ENCODE results near the gene TMEM45B.

The TMEM45B gene

GRCh38 chr11:129888451-129888850 lies 72.8 kb downstream of the TMEM45B start:
- Histone ChIP-seq H3K4me3 (ENCODE audit: low read depth, low read length) (no peak overlapping the region), H3K9me3 (ENCODE audit: control insufficient read depth, insufficient read depth, low read length) (no peaks in the 10 kb centered on the region), H3K36me3 (ENCODE audit: control insufficient read depth, insufficient read depth, low read length) (peaks cover 46% of the 10 kb centered on the region), H3K4me1 (ENCODE audit: control insufficient read depth, insufficient read depth, low read length) (no peaks in the 10 kb centered on the region), H3K9ac (ENCODE audit: low read depth, low read length) (no peak overlapping the region), H3K27me3 (ENCODE audit: control insufficient read depth, insufficient read depth, low read length) (no peaks in the 10 kb centered on the region)

GRCh38 chr11:129894278-129895125 lies 78.9 kb downstream of the TMEM45B start:
- Histone ChIP-seq H3K4me1 (ENCODE audit: control insufficient read depth, insufficient read depth, low read length) (peaks cover 6% of the 10 kb centered on the region), H3K4me3 (ENCODE audit: low read depth, low read length) (peak overlapping the region; percentile 90), H3K9ac (ENCODE audit: low read depth, low read length) (peak overlapping the region; percentile 72), H3K9me3 (ENCODE audit: control insufficient read depth, insufficient read depth, low read length) (no peaks in the 10 kb centered on the region), H3K27me3 (ENCODE audit: control insufficient read depth, insufficient read depth, low read length) (no peaks in the 10 kb centered on the region), H3K36me3 (ENCODE audit: control insufficient read depth, insufficient read depth, low read length) (peaks cover 10% of the 10 kb centered on the region)

DNA sequence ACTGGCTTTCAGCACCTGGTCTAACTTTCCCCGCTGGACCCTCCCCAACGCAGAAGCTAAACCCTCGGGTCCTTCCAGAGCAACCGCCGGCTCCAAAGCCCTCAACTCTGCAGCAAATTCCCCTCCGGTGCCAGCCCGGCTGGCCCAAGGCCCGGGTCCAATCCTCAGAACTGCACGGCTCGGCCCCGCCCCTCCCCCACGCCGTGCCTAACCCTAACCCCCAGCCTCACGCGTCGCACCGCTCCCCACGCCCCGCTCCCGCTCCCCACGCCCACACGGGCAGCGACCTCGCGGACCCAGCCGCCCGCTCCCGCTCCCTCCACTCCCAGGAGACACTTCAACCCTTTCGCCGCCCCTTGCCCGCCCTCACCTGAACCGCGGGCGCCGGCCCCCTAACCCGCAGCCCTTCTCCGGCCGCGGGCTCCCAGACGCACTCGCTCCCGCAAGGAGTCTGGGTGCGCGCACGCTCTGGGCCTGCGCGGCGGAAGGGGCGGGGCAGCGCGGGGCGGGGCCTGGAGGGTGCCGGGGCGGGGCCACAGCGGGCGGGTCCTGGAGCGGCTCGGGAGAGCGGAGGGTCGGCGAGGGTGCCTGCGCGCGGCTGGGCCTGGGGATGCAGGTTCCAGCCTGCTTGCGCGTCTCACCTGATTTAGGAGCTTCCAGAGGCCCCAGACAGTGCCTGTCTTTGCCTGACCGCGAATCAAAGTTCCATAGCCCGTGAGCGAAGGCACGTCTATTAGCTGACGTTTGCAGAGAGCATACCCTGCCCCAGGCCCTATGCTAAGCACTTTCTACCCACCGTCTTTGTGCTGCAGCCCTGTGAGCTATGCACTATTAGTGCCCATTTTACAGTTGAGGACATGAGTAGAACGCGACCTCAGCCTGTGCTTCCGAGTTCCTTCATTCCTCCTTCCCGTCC lies 79.7 kb downstream of the TMEM45B start, which contains the start of gene NFRKB:
Gene NFRKB, minus strand, starts transcription at position 453 of the 916 bp plus-strand sequence. CDS start 2,729 bp downstream, outside the sequence.
- Histone ChIP-seq H3K4me3 (ENCODE audit: low read depth, low read length) (peak within 1 kb of the TSS; percentile 90), H3K9me3 (ENCODE audit: control insufficient read depth, insufficient read depth, low read length) (no peaks in the 10 kb centered on the region), H3K36me3 (ENCODE audit: control insufficient read depth, insufficient read depth, low read length) (peaks cover 5% of the 10 kb centered on the region), H3K4me1 (ENCODE audit: control insufficient read depth, insufficient read depth, low read length) (peaks cover 6% of the 10 kb centered on the region), H3K9ac (ENCODE audit: low read depth, low read length) (peak within 1 kb of the TSS; percentile 72), H3K27me3 (ENCODE audit: control insufficient read depth, insufficient read depth, low read length) (no peaks in the 10 kb centered on the region)

GRCh38 chr11:129896062-129896461 lies 80.4 kb downstream of the TMEM45B start:
- Histone ChIP-seq H3K27me3 (ENCODE audit: control insufficient read depth, insufficient read depth, low read length) (no peaks in the 10 kb centered on the region), H3K9ac (ENCODE audit: low read depth, low read length) (peak overlapping the region; percentile 55), H3K36me3 (ENCODE audit: control insufficient read depth, insufficient read depth, low read length) (peaks cover 5% of the 10 kb centered on the region), H3K4me1 (ENCODE audit: control insufficient read depth, insufficient read depth, low read length) (peaks cover 6% of the 10 kb centered on the region), H3K9me3 (ENCODE audit: control insufficient read depth, insufficient read depth, low read length) (no peaks in the 10 kb centered on the region), H3K4me3 (ENCODE audit: low read depth, low read length) (peak overlapping the region; percentile 73)

DNA sequence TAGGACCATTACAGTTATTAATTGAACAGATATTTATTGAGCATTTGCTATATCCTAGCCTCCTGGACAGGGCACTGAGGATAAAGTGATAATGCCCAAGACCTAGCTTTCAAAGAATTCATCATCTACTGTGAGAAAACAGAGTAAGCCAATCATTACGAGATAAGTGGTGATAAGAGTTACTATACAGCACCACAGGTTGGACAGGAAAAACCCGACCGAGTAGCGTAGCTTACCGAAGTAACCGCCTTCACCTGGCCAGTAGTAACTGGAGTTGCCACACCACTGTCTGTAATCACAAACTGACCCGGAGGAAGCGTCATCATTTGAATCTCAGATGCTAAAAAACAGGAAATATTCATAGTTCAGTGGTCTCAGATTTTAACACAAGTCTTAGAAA lies 89.8 kb downstream of the TMEM45B start:
- Histone ChIP-seq H3K4me1 (ENCODE audit: control insufficient read depth, insufficient read depth, low read length) (no peaks in the 10 kb centered on the region), H3K36me3 (ENCODE audit: control insufficient read depth, insufficient read depth, low read length) (peaks cover 6% of the 10 kb centered on the region), H3K27me3 (ENCODE audit: control insufficient read depth, insufficient read depth, low read length) (no peaks in the 10 kb centered on the region), H3K4me3 (ENCODE audit: low read depth, low read length) (no peak overlapping the region), H3K9me3 (ENCODE audit: control insufficient read depth, insufficient read depth, low read length) (no peaks in the 10 kb centered on the region), H3K9ac (ENCODE audit: low read depth, low read length) (no peak overlapping the region)

All from iPS-15b (cell line).